Measurements from ENCODE around the gene SORCS2. TPM values are rescaled to one million over a fixed set of nuclear protein-coding genes. Genes with fewer than 3 reads are reported as not detected.
A peak's percentile ranks its signal among the peaks of the same experiment; 100 is the strongest.

SORCS2 gene
- total RNA-seq, 1 donor from 2014 or later: 5.2 TPM

GRCh38 chr4:7319024-7319423 lies 126.7 kb downstream of the SORCS2 start:
- Histone ChIP-seq H3K79me2 (ENCODE audit: low read depth) (no peaks in the 10 kb centered on the region), H3K4me1 (peaks cover 14% of the 10 kb centered on the region), H4K20me1 (ENCODE audit: low read depth) (no peaks in the 10 kb centered on the region), H3F3A (ENCODE audit: low read depth) (peaks cover 17% of the 10 kb centered on the region), H3K9me3 (ENCODE audit: low read depth) (no peaks in the 10 kb centered on the region), H3K4me2 (no peak overlapping the region), H3K27ac (no peak overlapping the region), H3K36me3 (no peaks in the 10 kb centered on the region), H3K9ac (no peak overlapping the region), H3K4me3 (no peak overlapping the region), H3K27me3 (no peaks in the 10 kb centered on the region), H2AFZ (replicated peaks) (no peak overlapping the region)
- DNase-seq (ENCODE audit: low spot score): no peak
- H3K36me3 Mint-ChIP-seq: peaks cover 7% of the 10 kb centered on the region
- peaks cover 6% of the 10 kb centered on the region for H3K27me3 Mint-ChIP-seq (ENCODE audit: insufficient read depth, low read depth)
- no peak overlapping the region for H3K27ac Mint-ChIP-seq
- peaks cover 17% of the 10 kb centered on the region for H3K4me1 Mint-ChIP-seq
- peaks cover 10% of the 10 kb centered on the region for H3K9me3 Mint-ChIP-seq
- no peak overlapping the region for H3K4me3 Mint-ChIP-seq
- TF ChIP-seq EZH2phosphoT487 (IDR thresholded peaks at IDR 0.05) (no peak), EZH2 (IDR thresholded peaks at IDR 0.05) (no peak)
- TF ChIP-seq, protein P1, sequence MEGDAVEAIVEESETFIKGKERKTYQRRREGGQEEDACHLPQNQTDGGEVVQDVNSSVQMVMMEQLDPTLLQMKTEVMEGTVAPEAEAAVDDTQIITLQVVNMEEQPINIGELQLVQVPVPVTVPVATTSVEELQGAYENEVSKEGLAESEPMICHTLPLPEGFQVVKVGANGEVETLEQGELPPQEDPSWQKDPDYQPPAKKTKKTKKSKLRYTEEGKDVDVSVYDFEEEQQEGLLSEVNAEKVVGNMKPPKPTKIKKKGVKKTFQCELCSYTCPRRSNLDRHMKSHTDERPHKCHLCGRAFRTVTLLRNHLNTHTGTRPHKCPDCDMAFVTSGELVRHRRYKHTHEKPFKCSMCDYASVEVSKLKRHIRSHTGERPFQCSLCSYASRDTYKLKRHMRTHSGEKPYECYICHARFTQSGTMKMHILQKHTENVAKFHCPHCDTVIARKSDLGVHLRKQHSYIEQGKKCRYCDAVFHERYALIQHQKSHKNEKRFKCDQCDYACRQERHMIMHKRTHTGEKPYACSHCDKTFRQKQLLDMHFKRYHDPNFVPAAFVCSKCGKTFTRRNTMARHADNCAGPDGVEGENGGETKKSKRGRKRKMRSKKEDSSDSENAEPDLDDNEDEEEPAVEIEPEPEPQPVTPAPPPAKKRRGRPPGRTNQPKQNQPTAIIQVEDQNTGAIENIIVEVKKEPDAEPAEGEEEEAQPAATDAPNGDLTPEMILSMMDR (IDR thresholded peaks at IDR 0.05): no peak

DNA sequence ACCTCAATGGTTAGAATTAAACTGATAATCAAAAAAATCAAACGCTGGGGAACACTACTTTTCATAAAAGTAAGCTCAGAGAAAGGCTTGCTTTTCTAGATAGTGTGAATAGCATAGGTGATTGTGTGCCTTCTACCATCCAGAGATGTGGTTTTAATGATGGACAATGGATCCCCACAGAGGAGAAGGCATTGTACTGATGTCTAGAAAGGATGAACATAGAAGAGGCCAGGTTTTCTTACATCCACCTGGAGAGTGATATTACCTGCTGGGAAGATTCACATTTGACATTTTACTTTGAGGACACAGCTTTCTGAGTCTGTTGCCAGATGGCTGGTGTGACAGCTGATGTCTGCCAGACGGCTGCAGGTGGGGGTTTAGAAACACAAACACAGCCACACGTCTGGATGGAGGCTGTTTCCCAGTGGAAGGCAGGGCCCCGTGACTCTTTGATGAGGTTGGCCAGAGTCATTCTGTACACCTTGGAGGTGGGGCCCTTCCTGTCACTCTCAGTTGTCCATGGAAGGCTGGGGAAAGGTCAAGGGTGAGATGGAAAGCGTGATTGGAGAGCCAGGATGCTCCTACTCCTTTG lies 128.0 kb downstream of the SORCS2 start:
- Mint-ChIP-seq H3K36me3 (peaks cover 7% of the 10 kb centered on the region), H3K4me1 (peaks cover 27% of the 10 kb centered on the region), H3K27me3 (ENCODE audit: insufficient read depth, low read depth) (peaks cover 7% of the 10 kb centered on the region), H3K9me3 (peaks cover 10% of the 10 kb centered on the region), H3K4me3 (no peak overlapping the region), H3K27ac (no peak overlapping the region)
- Histone ChIP-seq H3K4me2 (no peak overlapping the region), H3K27ac (no peak overlapping the region), H4K20me1 (ENCODE audit: low read depth) (peaks cover 4% of the 10 kb centered on the region), H3K9ac (no peak overlapping the region), H3K36me3 (no peaks in the 10 kb centered on the region), H3F3A (ENCODE audit: low read depth) (peaks cover 24% of the 10 kb centered on the region), H3K4me3 (no peak overlapping the region), H3K4me1 (peaks cover 27% of the 10 kb centered on the region), H3K79me2 (ENCODE audit: low read depth) (no peaks in the 10 kb centered on the region), H3K9me3 (ENCODE audit: low read depth) (no peaks in the 10 kb centered on the region), H2AFZ (replicated peaks) (no peak overlapping the region), H3K27me3 (no peaks in the 10 kb centered on the region)
- TF ChIP-seq EZH2 (IDR thresholded peaks at IDR 0.05) (no peak), EZH2phosphoT487 (IDR thresholded peaks at IDR 0.05) (no peak)
- TF ChIP-seq, protein P1 (IDR thresholded peaks at IDR 0.05): no peak
- DNase-seq (ENCODE audit: low spot score): no peak

GRCh38 chr4:7322166-7322991 lies 130.0 kb downstream of the SORCS2 start:
- Mint-ChIP-seq H3K27ac (peak overlapping the region; percentile 93), H3K27me3 (ENCODE audit: insufficient read depth, low read depth) (peaks cover 7% of the 10 kb centered on the region), H3K9me3 (peaks cover 10% of the 10 kb centered on the region), H3K36me3 (peaks cover 7% of the 10 kb centered on the region), H3K4me3 (no peak overlapping the region), H3K4me1 (peaks cover 38% of the 10 kb centered on the region)
- no peak for TF ChIP-seq EZH2phosphoT487 (IDR thresholded peaks at IDR 0.05)
- TF ChIP-seq, protein P1 (IDR thresholded peaks at IDR 0.05): no peak
- no peak for TF ChIP-seq EZH2 (IDR thresholded peaks at IDR 0.05)
- no peak overlapping the region for H3K4me3 ChIP-seq
- no peaks in the 10 kb centered on the region for H3K79me2 ChIP-seq (ENCODE audit: low read depth)
- H4K20me1 ChIP-seq (ENCODE audit: low read depth): peaks cover 4% of the 10 kb centered on the region
- peak overlapping the region; percentile 81 for H3K27ac ChIP-seq
- H3K4me1 ChIP-seq: peaks cover 30% of the 10 kb centered on the region
- peak; percentile 69 for DNase-seq (ENCODE audit: low spot score)
- H3K27me3 ChIP-seq: no peaks in the 10 kb centered on the region
- peaks cover 24% of the 10 kb centered on the region for H3F3A ChIP-seq (ENCODE audit: low read depth)
- peak overlapping the region; percentile 48 for H3K4me2 ChIP-seq
- no peaks in the 10 kb centered on the region for H3K36me3 ChIP-seq
- H3K9me3 ChIP-seq (ENCODE audit: low read depth): no peaks in the 10 kb centered on the region
- no peak overlapping the region for H3K9ac ChIP-seq
- no peak overlapping the region for H2AFZ ChIP-seq (replicated peaks)

All from neural progenitor cell (in vitro differentiated cells).